Esophagus squamous epithelium (tissue), 5 donors: ENCODE data around the gene DNAJC7. TPM values are rescaled to one million over a fixed set of nuclear protein-coding genes. Genes with fewer than 3 reads are reported as not detected.
"Not testable (repeated sequence)": the region's sequence is repeated elsewhere in the genome, so short reads cannot be mapped to it uniquely, and the experiment has no call there.

Experiments used
- DNase-seq: peaks from one replicate; lab custom pipeline; 2025; lab: John Stamatoyannopoulos, UW
- H3K27ac ChIP-seq, 4 donors: fragments of 200-600 bp; sonication (generic); one replicate each; pipeline ENCODE4 v1.5.1; 2016 to 2019; ENCODE audit warnings: mild to moderate bottlenecking in 1 of 4
- H3K27me3 ChIP-seq, 4 donors: fragments of 200-600 bp; sonication (generic); 1 replicate in 3 of 4; 2 replicates in 1 of 4; pipeline versions ENCODE4 v1.5.1 to v1.6.0; 2017 to 2021; ENCODE audit warnings: antibody characterized with exemption in 1 of 4
- H3K36me3 ChIP-seq, 3 donors: fragments of 200-600 bp; sonication (generic); one replicate each; pipeline ENCODE4 v1.5.1; 2016 to 2019
- H3K4me1 ChIP-seq, 3 donors: fragments of 200-600 bp; sonication (generic); one replicate each; pipeline ENCODE4 v1.5.1; 2017 to 2019
- H3K4me3 ChIP-seq, 4 donors: fragments of 200-600 bp; sonication (generic); 1 replicate in 3 of 4; 2 replicates in 1 of 4; pipeline ENCODE4 v1.5.1; 2016 to 2019; ENCODE audit warnings: mild to moderate bottlenecking in 2 of 4, moderate library complexity in 1 of 4
- H3K9me3 ChIP-seq, 3 donors: fragments of 200-600 bp; sonication (generic); one replicate each; pipeline ENCODE4 v1.5.1; 2016 to 2019
- CTCF ChIP-seq, 6 experiments: fragments of 450-650 bp in 4 of 6; fragments of 200-600 bp in 2 of 6; sonication (generic) in 2 of 6; IDR thresholded peaks; one replicate each; pipeline ENCODE4 v1.5.1; 2016 to 2019; ENCODE audit warnings: antibody characterized with exemption in 6 of 6, mild to moderate bottlenecking in 4 of 6, moderate library complexity in 4 of 6
- POLR2A ChIP-seq, 4 donors: fragments of 450-650 bp; IDR thresholded peaks; one replicate each; pipeline ENCODE4 v1.6.1; 2017; ENCODE audit warnings: antibody characterized with exemption in 4 of 4, mild to moderate bottlenecking in 4 of 4, moderate library complexity in 3 of 4
- WGBS, 2 donors: methylation state at CpG; one replicate each; pipeline ENCODE4 v1.1.5; 2018; 5-methylcytosine and 5-hydroxymethylcytosine counted together
- intact Hi-C: fragments of 100-400 bp; cut with DNase I; formaldehyde crosslinking; loops from one replicate; pipeline ENCODE4 v1.15.0; 2022
- total RNA-seq, 4 donors: library from RNA; depleted of rRNA; stranded (reverse); fragments of >200 nt; gene quantifications; one replicate each; pipeline ENCODE4 v1.1.0, GENCODE V29; 2016
- donor health status: DM: yes; HTN: yes; CAD: no.

DNAJC7 gene
- total RNA-seq, 4 donors from 2014 or later = 42.6 to 82.0 (median 67.2) TPM

DNA sequence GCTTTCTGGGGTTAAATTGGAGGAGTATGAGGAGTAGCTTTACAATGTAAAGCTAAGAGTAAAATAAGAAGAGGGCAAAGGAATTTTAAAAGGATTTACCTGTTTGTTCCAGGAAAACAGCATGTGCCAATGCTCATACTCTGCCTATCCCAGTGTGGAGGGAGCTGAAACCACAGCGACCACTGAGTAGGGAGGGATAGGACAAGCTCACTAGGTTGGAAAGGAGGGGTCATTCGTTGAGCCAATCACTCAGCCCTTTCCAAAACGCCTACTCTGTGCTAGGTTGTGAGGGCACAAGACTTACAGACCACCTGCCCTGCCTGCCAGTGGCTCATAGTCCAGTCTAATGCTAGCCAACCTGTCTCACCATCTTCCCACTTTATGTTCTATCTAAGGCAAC lies 1.1 kb upstream of the DNAJC7 start:
- H3K27me3 ChIP-seq = no peaks in the 10 kb centered on the region
- DNase-seq = no peak
- H3K36me3 ChIP-seq = peaks cover 0 to 20% (median 10%) of the 10 kb centered on the region in 3 donors
- H3K4me1 ChIP-seq = peaks cover 23 to 73% (median 41%) of the 10 kb centered on the region in 3 donors
- intact Hi-C loops = no loop called here
- H3K9me3 ChIP-seq = no peaks in the 10 kb centered on the region
- peak overlapping the region in 3 of 4 donors; percentile 75 to 93 (median 91) for H3K4me3 ChIP-seq
- peak overlapping the region; percentile 94 to 98 (median 96) for H3K27ac ChIP-seq
- WGBS, 2 donors = 37 to 64% methylated on average over 2 to 3 of the region's 3 CpGs
- TF ChIP-seq POLR2A (IDR thresholded peaks at IDR 0.05) (no peak), CTCF (IDR thresholded peaks at IDR 0.05) (no peak)

DNA sequence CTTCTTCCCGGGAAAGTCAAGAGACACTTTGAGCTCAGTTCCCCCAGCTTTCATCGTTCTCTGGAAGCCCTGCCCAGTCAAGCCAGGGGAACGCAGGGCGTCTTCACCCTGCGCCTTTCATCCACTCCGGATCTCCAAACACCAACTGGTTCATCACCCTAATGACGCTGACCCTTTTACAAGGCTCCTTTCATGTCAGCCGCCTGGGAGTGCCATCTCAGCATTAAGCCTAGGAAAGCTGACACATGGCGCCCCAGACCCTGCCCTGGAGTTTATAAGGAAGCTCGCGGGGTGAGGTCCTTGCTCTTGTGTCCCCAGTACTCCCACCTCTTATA lies 594 bp upstream of the DNAJC7 start:
- TF ChIP-seq POLR2A (IDR thresholded peaks at IDR 0.05) = no peak
- no peak for TF ChIP-seq CTCF (IDR thresholded peaks at IDR 0.05)
- Histone ChIP-seq H3K36me3 (peaks cover 0 to 15% (median 8%) of the 10 kb centered on the region in 3 donors), H3K9me3 (no peaks in the 10 kb centered on the region), H3K27me3 (no peaks in the 10 kb centered on the region), H3K4me1 (peaks cover 23 to 73% (median 41%) of the 10 kb centered on the region in 3 donors), H3K4me3 (peak overlapping the region; percentile 75 to 93 (median 88)), H3K27ac (peak overlapping the region; percentile 94 to 98 (median 96))
- intact Hi-C loops = no loop called here
- no peak for DNase-seq
- WGBS, 2 donors = 3 to 9% methylated on average over 10 to 11 of the region's 11 CpGs

- 1 to 4% methylated on average over 12 of the region's 12 CpGs for WGBS, 2 donors
- peaks cover 0 to under 1% (median 0%) of the 10 kb centered on the region in 3 donors for H3K36me3 ChIP-seq
- TF ChIP-seq CTCF (IDR thresholded peaks at IDR 0.05) (no peak), POLR2A (IDR thresholded peaks at IDR 0.05) (no peak)
- intact Hi-C loops = no loop called here
- peak overlapping the region; percentile 94 to 98 (median 96) for H3K27ac ChIP-seq
- H3K4me3 ChIP-seq = peak overlapping the region; percentile 75 to 93 (median 88)
- H3K9me3 ChIP-seq = no peaks in the 10 kb centered on the region
- no peak for DNase-seq
- H3K4me1 ChIP-seq = peaks cover 26 to 77% (median 39%) of the 10 kb centered on the region in 3 donors
- H3K27me3 ChIP-seq = no peaks in the 10 kb centered on the region
Observed at GRCh38 chr17:42016411-42016831, 818 bp downstream of the DNAJC7 start.

DNA sequence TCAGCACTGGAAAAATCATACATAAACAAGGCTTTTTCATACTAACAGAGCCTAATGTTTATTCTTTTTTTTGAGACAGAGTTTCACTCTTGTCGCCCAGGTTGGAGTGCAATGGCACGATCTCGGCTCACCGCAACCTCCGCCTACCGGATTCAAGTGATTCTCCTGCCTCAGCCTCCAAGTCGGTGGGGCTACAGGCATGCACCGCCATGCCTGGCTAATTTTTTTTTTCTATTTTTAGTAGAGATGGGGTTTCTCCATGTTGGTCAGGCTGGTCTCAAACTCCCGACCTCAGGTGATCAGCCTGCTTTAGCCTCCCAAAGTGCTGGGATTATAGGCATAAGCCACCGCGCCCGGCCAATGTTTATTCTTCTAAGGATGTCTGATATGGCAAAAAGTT lies 3.5 kb downstream of the DNAJC7 start:
- Histone ChIP-seq H3K4me1 (peaks cover 37 to 88% (median 47%) of the 10 kb centered on the region in 3 donors), H3K36me3 (peaks cover 0 to 12% (median 0%) of the 10 kb centered on the region in 3 donors), H3K27ac (peak overlapping the region in 1 of 4 donors; percentile 7)
- H3K9me3 ChIP-seq, DNase-seq, H3K4me3 ChIP-seq, H3K27me3 ChIP-seq: not testable (repeated sequence)
- 89 to 93% methylated on average over 12 of the region's 12 CpGs for WGBS, 2 donors
- intact Hi-C loops = loop anchor here (5.0 kb wide), 1 partner anchor 46 kb away; the partner anchor contains the start of gene CNP

DNA sequence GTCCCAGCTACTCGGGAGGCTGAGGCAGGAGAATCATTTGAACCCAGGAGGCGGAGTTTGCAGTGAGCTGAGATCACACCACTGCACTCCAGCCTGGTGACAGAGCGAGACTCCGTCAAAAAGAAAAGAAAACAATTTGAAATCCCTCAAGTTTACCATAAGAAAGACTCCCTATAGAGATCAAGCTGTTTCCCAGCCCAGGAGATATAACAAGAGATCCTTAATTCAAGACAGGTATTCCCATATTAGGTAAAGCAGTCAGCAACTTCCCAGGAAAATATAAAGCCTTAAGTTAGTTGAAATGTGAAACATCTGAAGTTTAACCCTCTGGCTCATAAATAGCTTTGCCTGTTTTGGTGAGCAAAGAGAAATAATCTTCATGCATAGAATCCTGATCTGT lies 4.9 kb downstream of the DNAJC7 start:
- H3K27me3 ChIP-seq, DNase-seq, H3K9me3 ChIP-seq, H3K4me3 ChIP-seq: not testable (repeated sequence)
- Histone ChIP-seq H3K36me3 (peaks cover 0 to 15% (median 0%) of the 10 kb centered on the region in 3 donors), H3K4me1 (peaks cover 37 to 83% (median 41%) of the 10 kb centered on the region in 3 donors), H3K27ac (peak overlapping the region in 3 of 4 donors; percentile 30 to 77 (median 47))
- 80 to 83% methylated on average over 4 of the region's 4 CpGs for WGBS, 2 donors
- intact Hi-C loops = loop anchor here (5.0 kb wide), 1 partner anchor 45 kb away; the partner anchor contains the start of gene CNP

DNA sequence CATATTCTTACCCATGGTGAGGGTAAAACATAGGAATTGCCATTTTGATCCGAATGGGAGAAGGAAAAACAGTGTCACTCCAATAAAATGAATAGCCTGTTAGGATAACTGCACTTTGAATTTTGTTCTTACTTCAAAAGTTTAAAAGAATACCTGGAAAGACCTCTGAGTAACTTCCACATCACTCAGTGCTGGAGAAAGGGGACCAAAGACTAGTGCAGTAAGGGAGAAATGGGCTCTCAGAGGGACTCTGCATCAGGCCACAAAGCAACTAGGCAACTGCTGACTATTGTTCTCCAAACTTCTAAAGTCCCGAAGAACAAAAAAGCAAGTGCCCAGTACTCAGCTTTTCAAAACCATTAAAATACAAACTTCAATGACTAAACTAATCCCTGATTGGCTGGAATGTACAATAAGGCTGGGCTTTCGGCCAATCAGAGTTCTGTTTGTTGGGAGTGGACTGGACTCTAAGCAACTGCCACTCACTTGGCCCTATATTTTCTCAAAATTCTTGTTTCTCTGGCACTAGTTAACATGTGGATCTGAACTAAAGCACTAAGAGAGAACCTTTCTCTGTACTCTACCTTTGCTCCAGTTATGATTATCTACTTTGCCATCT lies 6.2 kb downstream of the DNAJC7 start:
- no peak for DNase-seq
- Histone ChIP-seq H3K27ac (peak overlapping the region; percentile 44 to 77 (median 56)), H3K4me1 (peaks cover 33 to 86% (median 39%) of the 10 kb centered on the region in 3 donors), H3K27me3 (no peaks in the 10 kb centered on the region), H3K9me3 (no peaks in the 10 kb centered on the region), H3K36me3 (peaks cover 0 to 15% (median 0%) of the 10 kb centered on the region in 3 donors), H3K4me3 (no peak overlapping the region)
- no peak for TF ChIP-seq POLR2A (IDR thresholded peaks at IDR 0.05)
- TF ChIP-seq CTCF (IDR thresholded peaks at IDR 0.05) = no peak
- intact Hi-C loops = loop anchor here (5.0 kb wide), 1 partner anchor 44 kb away; the partner anchor contains the start of gene CNP
- 68 to 81% methylated on average over 3 of the region's 3 CpGs for WGBS, 2 donors

- whole genome bisulfite sequencing, 2 donors = 28 to 42% methylated on average over 7 to 9 of the region's 9 CpGs
- peaks cover 27 to 86% (median 33%) of the 10 kb centered on the region in 3 donors for H3K4me1 ChIP-seq
- H3K27me3 ChIP-seq, H3K9me3 ChIP-seq, DNase-seq, H3K4me3 ChIP-seq: not testable (repeated sequence)
- intact Hi-C loops = loop anchor here (5.0 kb wide), 1 partner anchor 43 kb away; the partner anchor contains the start of gene CNP
- H3K36me3 ChIP-seq = peaks cover 0 to 15% (median 0%) of the 10 kb centered on the region in 3 donors
- peak overlapping the region; percentile 44 to 77 (median 56) for H3K27ac ChIP-seq
Observed at GRCh38 chr17:42010266-42010680, 7.0 kb downstream of the DNAJC7 start.
